Measurements from ENCODE around the gene TRPV6.

Gene TRPV6

DNA sequence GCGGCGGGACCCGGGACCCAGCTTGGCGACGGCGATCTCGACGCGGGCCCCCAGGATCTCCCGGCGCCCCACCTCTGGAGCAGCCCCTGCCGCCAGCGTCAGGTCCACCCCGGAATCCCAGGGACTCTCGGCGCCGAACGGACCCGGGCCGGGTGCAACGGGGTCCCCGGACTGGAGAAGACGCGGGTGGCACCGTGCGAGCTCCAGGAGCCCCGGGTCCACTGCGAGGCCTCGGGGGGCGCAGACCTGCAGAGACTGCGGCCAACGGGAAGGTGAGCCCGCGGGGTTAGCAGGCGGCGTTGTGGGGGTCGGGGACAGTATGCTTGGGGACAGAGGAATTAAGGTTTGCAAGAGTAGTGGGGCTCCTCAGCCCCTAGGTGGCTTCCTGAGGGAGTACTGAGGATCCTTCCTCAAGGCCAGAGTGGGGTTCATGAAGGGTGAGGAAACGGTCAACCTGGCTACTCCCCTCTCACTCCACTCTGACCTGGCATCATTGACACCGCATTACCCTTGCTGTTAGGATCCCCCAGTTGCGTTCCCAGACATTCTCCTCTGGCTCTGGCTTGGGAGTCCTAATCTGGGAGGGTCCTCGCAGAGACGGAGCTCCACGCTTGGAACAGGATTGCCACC, 30.3 kb downstream of the TRPV6 start:
- TF ChIP-seq SP1 (IDR thresholded peaks at IDR 0.05) (no peak), SUZ12 (IDR thresholded peaks at IDR 0.05) (no peak), ELF4 (IDR thresholded peaks at IDR 0.05) (no peak), HDGF (IDR thresholded peaks at IDR 0.05; ENCODE audit: borderline replicate concordance) (no peak), TARDBP (IDR thresholded peaks at IDR 0.05) (no peak), ARNT (IDR thresholded peaks at IDR 0.05) (no peak), ZNF384 (IDR thresholded peaks at IDR 0.05) (no peak), FOXM1 (IDR thresholded peaks at IDR 0.05; ENCODE audit: borderline replicate concordance) (no peak), L3MBTL2 (conservative IDR thresholded peaks at IDR 0.05) (no peak), FOXA1 (IDR thresholded peaks at IDR 0.05) (no peak), FOXK2 (IDR thresholded peaks at IDR 0.05) (no peak), LEF1 (IDR thresholded peaks at IDR 0.05; ENCODE audit: borderline replicate concordance) (no peak), NFRKB (IDR thresholded peaks at IDR 0.05) (no peak), CTBP1 (IDR thresholded peaks at IDR 0.05; ENCODE audit: borderline replicate concordance) (no peak)
- TF ChIP-seq, protein P1, sequence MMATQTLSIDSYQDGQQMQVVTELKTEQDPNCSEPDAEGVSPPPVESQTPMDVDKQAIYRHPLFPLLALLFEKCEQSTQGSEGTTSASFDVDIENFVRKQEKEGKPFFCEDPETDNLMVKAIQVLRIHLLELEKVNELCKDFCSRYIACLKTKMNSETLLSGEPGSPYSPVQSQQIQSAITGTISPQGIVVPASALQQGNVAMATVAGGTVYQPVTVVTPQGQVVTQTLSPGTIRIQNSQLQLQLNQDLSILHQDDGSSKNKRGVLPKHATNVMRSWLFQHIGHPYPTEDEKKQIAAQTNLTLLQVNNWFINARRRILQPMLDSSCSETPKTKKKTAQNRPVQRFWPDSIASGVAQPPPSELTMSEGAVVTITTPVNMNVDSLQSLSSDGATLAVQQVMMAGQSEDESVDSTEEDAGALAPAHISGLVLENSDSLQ (IDR thresholded peaks at IDR 0.05), result no peak
- ChIA-PET POLR2A (interaction anchor here (1.0 kb wide), 1 partner anchor 17 kb away, joined by 3 read pairs; no protein-coding TSS in a partner anchor), CTCF (interaction anchor here (0.7 to 2.1 kb wide), 6 partner anchors 11 to 231 kb away, joined by 3 to 7 read pairs (median 4); no protein-coding TSS in a partner anchor)
- no peak for DNase-seq (ENCODE audit: extremely low spot score)

- TF ChIP-seq, protein P1 (IDR thresholded peaks at IDR 0.05), result no peak
- TF ChIP-seq FOXK2 (IDR thresholded peaks at IDR 0.05) (no peak), LEF1 (IDR thresholded peaks at IDR 0.05; ENCODE audit: borderline replicate concordance) (no peak), CTBP1 (IDR thresholded peaks at IDR 0.05; ENCODE audit: borderline replicate concordance) (no peak), BHLHE40 (IDR thresholded peaks at IDR 0.05; ENCODE audit: borderline replicate concordance) (no peak), L3MBTL2 (conservative IDR thresholded peaks at IDR 0.05) (0 out of 2 replicates have a peak, but pooled peaks have one; percentile 17), FOXM1 (IDR thresholded peaks at IDR 0.05; ENCODE audit: borderline replicate concordance) (no peak), ARNT (IDR thresholded peaks at IDR 0.05) (no peak), SUZ12 (IDR thresholded peaks at IDR 0.05) (no peak)
- DNase-seq (ENCODE audit: extremely low spot score), result peak; percentile 71
- ChIA-PET POLR2A (interaction anchor here (1.0 kb wide), 1 partner anchor 18 kb away, joined by 3 read pairs; no protein-coding TSS in a partner anchor), CTCF (interaction anchor here (0.6 to 2.1 kb wide), 7 partner anchors 12 to 362 kb away, joined by 3 to 7 read pairs (median 5); no protein-coding TSS in a partner anchor)
These were observed 31.0 kb downstream of the TRPV6 start, which contains the start of gene EPHB6 for GRCh38 chr7:142854372-142855113. EPHB6 (plus strand) TSS chr7:142855076; CDS start chr7:142863228, 8,152 bp downstream.

DNA sequence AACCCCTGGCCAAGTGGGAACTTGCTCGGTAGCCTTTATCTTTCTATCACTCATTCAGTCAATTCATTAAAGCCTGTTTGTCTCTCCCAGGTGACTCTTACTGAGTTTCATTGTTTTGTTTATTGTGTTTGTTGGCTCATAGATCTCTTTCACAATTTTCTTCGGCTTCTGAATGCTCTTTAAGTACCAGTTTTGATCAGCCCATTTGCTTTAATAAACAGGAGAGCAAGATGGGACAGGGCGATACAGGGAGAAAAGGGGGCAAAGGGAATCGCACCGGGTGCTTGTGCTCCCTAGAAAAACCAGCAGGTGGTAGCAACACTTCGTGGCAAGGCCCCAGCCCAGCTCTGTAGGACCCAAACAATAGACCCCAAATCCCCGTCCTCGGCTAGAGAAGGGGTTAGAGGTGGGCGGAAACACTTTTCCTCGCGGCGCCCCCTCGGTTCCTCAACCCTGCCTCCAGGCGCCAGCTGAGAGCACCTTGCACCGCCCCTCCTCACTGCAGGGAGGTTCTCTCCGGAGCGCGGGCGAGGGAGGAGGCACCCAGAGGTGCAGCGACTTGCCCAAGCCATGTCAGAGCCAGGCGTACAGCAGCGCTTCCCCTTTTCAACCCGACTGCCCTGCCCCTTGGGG, 31.7 kb downstream of the TRPV6 start:
- ChIA-PET CTCF (interaction anchor here (0.6 to 2.1 kb wide), 5 partner anchors 14 to 362 kb away, joined by 3 to 7 read pairs (median 5); no protein-coding TSS in a partner anchor), POLR2A (interaction anchor here (0.7 kb wide), 1 partner anchor 361 kb away, joined by 3 read pairs; no protein-coding TSS in a partner anchor)
- TF ChIP-seq FOXM1 (IDR thresholded peaks at IDR 0.05; ENCODE audit: borderline replicate concordance) (no peak), NFRKB (IDR thresholded peaks at IDR 0.05) (no peak), LEF1 (IDR thresholded peaks at IDR 0.05; ENCODE audit: borderline replicate concordance) (no peak), ZNF384 (IDR thresholded peaks at IDR 0.05) (no peak), TARDBP (IDR thresholded peaks at IDR 0.05) (no peak), ELF4 (IDR thresholded peaks at IDR 0.05) (no peak), HDGF (IDR thresholded peaks at IDR 0.05; ENCODE audit: borderline replicate concordance) (no peak), L3MBTL2 (conservative IDR thresholded peaks at IDR 0.05) (no peak), FOXK2 (IDR thresholded peaks at IDR 0.05) (no peak), SP1 (IDR thresholded peaks at IDR 0.05) (no peak), FOXA1 (IDR thresholded peaks at IDR 0.05) (no peak), SUZ12 (IDR thresholded peaks at IDR 0.05) (no peak), BHLHE40 (IDR thresholded peaks at IDR 0.05; ENCODE audit: borderline replicate concordance) (no peak), ARNT (IDR thresholded peaks at IDR 0.05) (no peak), CTBP1 (IDR thresholded peaks at IDR 0.05; ENCODE audit: borderline replicate concordance) (no peak)
- TF ChIP-seq, protein P1 (IDR thresholded peaks at IDR 0.05), result no peak
- peak; percentile 77 for DNase-seq (ENCODE audit: extremely low spot score)

GRCh38 chr7:142851919-142852318, 33.6 kb downstream of the TRPV6 start:
- no peak for DNase-seq (ENCODE audit: extremely low spot score)
- ChIA-PET CTCF (interaction anchor here (0.9 to 2.4 kb wide), 4 partner anchors 9 to 363 kb away, joined by 3 to 9 read pairs (median 6); no protein-coding TSS in a partner anchor), POLR2A (no interaction called here)
- TF ChIP-seq, protein P1 (IDR thresholded peaks at IDR 0.05), result no peak
- TF ChIP-seq ZNF384 (IDR thresholded peaks at IDR 0.05) (no peak), SUZ12 (IDR thresholded peaks at IDR 0.05) (no peak), FOXK2 (IDR thresholded peaks at IDR 0.05) (no peak), FOXM1 (IDR thresholded peaks at IDR 0.05; ENCODE audit: borderline replicate concordance) (no peak), NFRKB (IDR thresholded peaks at IDR 0.05) (no peak), LEF1 (IDR thresholded peaks at IDR 0.05; ENCODE audit: borderline replicate concordance) (no peak), CTBP1 (IDR thresholded peaks at IDR 0.05; ENCODE audit: borderline replicate concordance) (no peak), SP1 (IDR thresholded peaks at IDR 0.05) (no peak), BHLHE40 (IDR thresholded peaks at IDR 0.05; ENCODE audit: borderline replicate concordance) (no peak), L3MBTL2 (conservative IDR thresholded peaks at IDR 0.05) (no peak), HDGF (IDR thresholded peaks at IDR 0.05; ENCODE audit: borderline replicate concordance) (no peak), FOXA1 (IDR thresholded peaks at IDR 0.05) (no peak), ELF4 (IDR thresholded peaks at IDR 0.05) (no peak), ARNT (IDR thresholded peaks at IDR 0.05) (no peak), TARDBP (IDR thresholded peaks at IDR 0.05) (no peak)
